HepG2 (cell line): Measurements from ENCODE around the gene HPCAL4. TPM values are rescaled to one million over a fixed set of nuclear protein-coding genes. Genes with fewer than 3 reads are reported as not detected.
A peak's percentile ranks its signal among the peaks of the same experiment; 100 is the strongest.

Experiments used
- ATAC-seq: fragments of 200-7000 bp; cut with Tn5 transposase; 3 replicates; pipeline ENCODE4 v1.9.1; 2020; ENCODE audit warnings: mild to moderate bottlenecking, moderate library complexity
- BruUV-seq: library from RNA; stranded (reverse); fragments of 400-500 nt; replicated peaks from 2 replicates; lab custom pipeline; 2021; lab: Mats Ljungman, UMichigan
- CTCF ChIA-PET: fragments of 300-600 bp; formaldehyde crosslinking; extraction: SDS; loops from one replicate; lab custom pipeline; 2021; ENCODE audit warnings: low total read pairs, inconsistent platforms, low intra/inter-chr PET ratio; lab: Yijun Ruan, JAX
- POLR2A ChIA-PET: fragments of 350-600 bp; sonication (Branson Sonifier 250); formaldehyde crosslinking; loops from one replicate; lab custom pipeline; 2020; ENCODE audit warnings: antibody characterized with exemption, inconsistent platforms; lab: Yijun Ruan, JAX
- DNase-seq: peaks from one replicate; pipeline ENCODE4 v3.0.0-alpha.2; 2015; ENCODE audit warnings: low spot score
- FAIRE-seq: peaks from 3 replicates; lab custom pipeline; 2011; peaks lifted over from hg19 to GRCh38; lab: Jason Lieb, UNC
- H2AFZ ChIP-seq: one replicate; pipeline ENCODE4 v1.6.1; 2011; ENCODE audit warnings: low read length, inconsistent platforms
- H3K27ac ChIP-seq: fragments of 300-600 bp; 3 replicates; pipeline ENCODE4 v1.8.0; 2011; ENCODE audit warnings: mixed run types, mild to moderate bottlenecking, mixed read lengths, low read length, inconsistent platforms; ENCODE audit not compliant: insufficient read depth; ENCODE audit errors: extremely low read length
- H3K27me3 ChIP-seq, 2 experiments: fragments of 200-600 bp in 1 of 2; 2 replicates in 1 of 2; 3 replicates in 1 of 2; pipeline versions ENCODE4 v1.6.0 to v1.8.0; 2011; ENCODE audit warnings: low read length in 2 of 2, mild to moderate bottlenecking in 2 of 2, moderate library complexity in 2 of 2, inconsistent platforms in 1 of 2; ENCODE audit not compliant: insufficient read depth in 2 of 2, control insufficient read depth in 1 of 2
- H3K36me3 ChIP-seq, 2 experiments: fragments of 200-600 bp in 1 of 2; replicated peaks in 1 of 2; 2 replicates in 1 of 2; 3 replicates in 1 of 2; pipeline versions ENCODE4 v1.5.1 to v1.8.0; 2011; ENCODE audit warnings: low read length in 2 of 2, inconsistent platforms in 1 of 2; ENCODE audit not compliant: insufficient read depth in 2 of 2, control insufficient read depth in 1 of 2
- H3K4me1 ChIP-seq: 2 replicates; pipeline ENCODE4 v1.5.1; 2012; ENCODE audit warnings: low read length, inconsistent platforms; ENCODE audit not compliant: insufficient read depth
- H3K4me2 ChIP-seq: 2 replicates; pipeline ENCODE4 v1.6.0; 2011; ENCODE audit warnings: low read depth, low read length, inconsistent platforms
- H3K4me3 ChIP-seq, 3 experiments: fragments of 200-600 bp in 1 of 3; sonication (generic), shearing (Covaris generic) in 1 of 3; replicated peaks in 1 of 3; 2 replicates each; pipeline ENCODE4 v1.5.1; 2011 to 2016; ENCODE audit warnings: low read length in 3 of 3, inconsistent platforms in 2 of 3, low read depth in 2 of 3, mild to moderate bottlenecking in 2 of 3, control low read depth in 1 of 3, mixed read lengths in 1 of 3; ENCODE audit not compliant: insufficient read depth in 1 of 3
- H3K79me2 ChIP-seq: one replicate; pipeline ENCODE4 v1.6.1; 2011; ENCODE audit warnings: low read length, inconsistent platforms; ENCODE audit not compliant: insufficient read depth
- H3K9ac ChIP-seq: 2 replicates; pipeline ENCODE4 v1.6.0; 2011; ENCODE audit warnings: mild to moderate bottlenecking, low read depth, low read length, inconsistent platforms; ENCODE audit not compliant: insufficient read depth
- H3K9me3 ChIP-seq: 2 replicates; pipeline ENCODE4 v1.5.1; 2012; ENCODE audit warnings: mild to moderate bottlenecking, low read length
- H4K20me1 ChIP-seq: 2 replicates; pipeline ENCODE4 v1.6.0; 2011; ENCODE audit warnings: inconsistent platforms, mild to moderate bottlenecking, low read length, moderate library complexity; ENCODE audit not compliant: insufficient read depth
- ETV6 ChIP-seq: sonication (generic); formaldehyde crosslinking; conservative IDR thresholded peaks from 2 replicates; pipeline ENCODE4 v1.4.0; 2020; ENCODE audit warnings: missing genetic modification reagents
- PHF20 ChIP-seq: sonication (generic); formaldehyde crosslinking; IDR thresholded peaks from 2 replicates; pipeline ENCODE4 v1.5.0; 2020; ENCODE audit warnings: mild to moderate bottlenecking, missing genetic modification reagents
- XRCC5 ChIP-seq: fragments of 200-400 bp; formaldehyde crosslinking; optimal IDR thresholded peaks from 2 replicates; pipeline ENCODE3; 2017; ENCODE audit warnings: mild to moderate bottlenecking, low read length
- ZFY ChIP-seq: sonication (generic); formaldehyde crosslinking; IDR thresholded peaks from 2 replicates; pipeline ENCODE4 v1.4.0; 2020; ENCODE audit warnings: missing genetic modification reagents
- ZKSCAN5 ChIP-seq: sonication (generic); formaldehyde crosslinking; IDR thresholded peaks from 2 replicates; pipeline ENCODE4 v1.5.1; 2020; ENCODE audit warnings: mild to moderate bottlenecking, missing genetic modification reagents
- ZNF441 ChIP-seq: sonication (generic); formaldehyde crosslinking; IDR thresholded peaks from 2 replicates; pipeline ENCODE4 v1.7.0; 2021; ENCODE audit warnings: missing genetic modification reagents, borderline replicate concordance
- ZNF713 ChIP-seq: sonication (generic); formaldehyde crosslinking; IDR thresholded peaks from 2 replicates; pipeline ENCODE4 v1.4.0; 2020; ENCODE audit warnings: mild to moderate bottlenecking, missing genetic modification reagents
- ZNF766 ChIP-seq: sonication (generic); formaldehyde crosslinking; IDR thresholded peaks from 2 replicates; pipeline ENCODE4 v1.5.0; 2020; ENCODE audit warnings: missing genetic modification reagents, borderline replicate concordance
- ZNF773 ChIP-seq: sonication (generic); formaldehyde crosslinking; IDR thresholded peaks from 2 replicates; pipeline ENCODE4 v1.4.0; 2020; ENCODE audit warnings: missing genetic modification reagents, borderline replicate concordance
- WGBS: methylation state at CpG from one replicate; pipeline ENCODE4 v1.1.6; 2017; ENCODE audit warnings: low lambda C conversion rate; 5-methylcytosine and 5-hydroxymethylcytosine counted together
- in situ Hi-C: cut with HindIII; loops from 2 replicates; pipeline ENCODE4 v1.10.0; 2017; ENCODE audit warnings: low pct_unique_long_range_greater_than_20kb; ENCODE audit not compliant: extremely low pct_ligation_motif_present
- intact Hi-C: fragments of 100-400 bp; cut with micrococcal nuclease; formaldehyde crosslinking; loops from one replicate; pipeline ENCODE4 v1.10.0; 2022; ENCODE audit not compliant: unreplicated experiment
- polyA plus RNA-seq, 8 experiments: library from polyadenylated mRNA; depleted of rRNA in 3 of 8; stranded (reverse) in 7 of 8; unstranded in 1 of 8; fragments of >200 nt; fragmentation: Illumina TruSeq in 4 of 8; extraction: Trizol in 4 of 8; gene quantifications; 2 replicates each; pipeline versions ENCODE4 v1.2.1 to v1.2.3, GENCODE V29; 2011 to 2016; ENCODE audit warnings: low read depth in 4 of 8, missing spikeins in 1 of 8, mixed read lengths in 1 of 8; ENCODE audit not compliant: insufficient read depth in 1 of 8
- total RNA-seq, 5 experiments: library from RNA; depleted of rRNA; stranded (reverse); fragments of >200 nt; fragmentation: Illumina TruSeq; extraction: Trizol; gene quantifications; 2 replicates each; pipeline ENCODE4 v1.2.3, GENCODE V29; 2016; ENCODE audit warnings: low read depth in 1 of 5
- TF ChIP-seq, protein P1 (sequence below): sonication (generic); formaldehyde crosslinking; IDR thresholded peaks from 2 replicates; pipeline ENCODE4 v1.4.0; 2020; ENCODE audit warnings: mild to moderate bottlenecking, missing genetic modification reagents
- TF ChIP-seq, protein P2 (sequence below): IDR thresholded peaks from 2 replicates; pipeline ENCODE4 v1.6.1; 2012; ENCODE audit warnings: low read depth, low read length, improper control_type of control experiment
- TF ChIP-seq, protein P3 (sequence below): IDR thresholded peaks from 2 replicates; pipeline ENCODE4 v1.6.1; 2018; ENCODE audit warnings: missing genetic modification reagents
- TF ChIP-seq, protein P4 (sequence below): sonication (generic); formaldehyde crosslinking; IDR thresholded peaks from 2 replicates; pipeline ENCODE4 v1.5.0; 2020; ENCODE audit warnings: mild to moderate bottlenecking, missing genetic modification reagents, moderate library complexity
- TF ChIP-seq, protein P5 (sequence below): sonication (generic); formaldehyde crosslinking; IDR thresholded peaks from 2 replicates; pipeline ENCODE4 v1.4.0; 2020; ENCODE audit warnings: missing genetic modification reagents

Gene HPCAL4
- total and polyA plus RNA-seq, 2 of the 13 experiments (the other 11 are each of a cell fraction or from before 2014, with no cell fraction given) = not detected

DNA sequence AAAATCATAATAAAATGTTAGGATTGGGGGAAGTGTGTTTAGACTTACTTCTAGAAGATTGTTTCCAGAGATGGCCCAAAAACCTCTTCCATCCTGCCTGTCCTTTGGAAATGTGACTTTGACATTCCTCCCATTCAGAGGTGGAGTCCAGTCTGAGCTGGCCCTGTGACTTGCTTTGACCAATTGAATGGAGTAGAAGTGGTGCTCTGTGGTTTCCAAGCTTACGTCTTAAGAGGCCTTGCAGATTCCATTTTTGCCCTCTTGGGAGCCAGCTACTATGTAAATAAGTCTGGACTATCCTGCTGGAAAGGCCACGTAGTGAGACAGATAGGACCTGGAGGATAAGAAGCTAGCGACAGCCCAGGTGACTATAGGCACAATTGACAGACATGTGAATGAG is 18.0 kb downstream of the HPCAL4 start (continued):
- no peak for TF ChIP-seq ZFY

DNA sequence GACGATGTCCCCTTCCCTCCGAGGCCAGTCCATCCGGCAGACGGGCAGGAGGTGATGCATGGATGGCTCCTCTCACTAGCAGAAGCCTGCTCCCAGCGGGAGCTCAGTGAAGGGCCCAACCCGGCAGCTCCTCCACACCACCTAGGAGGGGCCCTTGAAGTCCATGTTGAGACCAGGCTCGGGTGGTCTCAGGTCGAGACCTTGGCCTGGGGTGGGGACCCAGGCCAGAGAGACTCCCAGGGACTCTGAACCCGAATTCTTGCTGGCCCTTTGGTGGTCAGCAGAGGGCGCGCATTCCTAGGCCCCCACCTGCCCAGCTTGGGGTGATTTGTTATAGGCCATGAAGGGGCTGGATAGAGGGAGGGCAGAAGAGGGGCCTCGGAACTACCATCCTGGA is 18.7 kb downstream of the HPCAL4 start:
- intact Hi-C loops = loop anchor here (5.0 kb wide), 1 partner anchor 50 kb away; no protein-coding TSS in a partner anchor
- H3K4me3 ChIP-seq = no peak overlapping the region
- no peak overlapping the region for H3K9ac ChIP-seq
- peak; percentile 72 for TF ChIP-seq XRCC5
- TF ChIP-seq ZKSCAN5 (CRISPR knock-in tag) = no peak
- TF ChIP-seq, protein P1, sequence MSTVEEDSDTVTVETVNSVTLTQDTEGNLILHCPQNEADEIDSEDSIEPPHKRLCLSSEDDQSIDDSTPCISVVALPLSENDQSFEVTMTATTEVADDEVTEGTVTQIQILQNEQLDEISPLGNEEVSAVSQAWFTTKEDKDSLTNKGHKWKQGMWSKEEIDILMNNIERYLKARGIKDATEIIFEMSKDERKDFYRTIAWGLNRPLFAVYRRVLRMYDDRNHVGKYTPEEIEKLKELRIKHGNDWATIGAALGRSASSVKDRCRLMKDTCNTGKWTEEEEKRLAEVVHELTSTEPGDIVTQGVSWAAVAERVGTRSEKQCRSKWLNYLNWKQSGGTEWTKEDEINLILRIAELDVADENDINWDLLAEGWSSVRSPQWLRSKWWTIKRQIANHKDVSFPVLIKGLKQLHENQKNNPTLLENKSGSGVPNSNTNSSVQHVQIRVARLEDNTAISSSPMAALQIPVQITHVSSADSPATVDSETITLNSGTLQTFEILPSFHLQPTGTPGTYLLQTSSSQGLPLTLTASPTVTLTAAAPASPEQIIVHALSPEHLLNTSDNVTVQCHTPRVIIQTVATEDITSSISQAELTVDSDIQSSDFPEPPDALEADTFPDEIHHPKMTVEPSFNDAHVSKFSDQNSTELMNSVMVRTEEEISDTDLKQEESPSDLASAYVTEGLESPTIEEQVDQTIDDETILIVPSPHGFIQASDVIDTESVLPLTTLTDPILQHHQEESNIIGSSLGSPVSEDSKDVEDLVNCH = no peak
- no peak for TF ChIP-seq ETV6 (CRISPR knock-in tag)
- TF ChIP-seq, protein P2, sequence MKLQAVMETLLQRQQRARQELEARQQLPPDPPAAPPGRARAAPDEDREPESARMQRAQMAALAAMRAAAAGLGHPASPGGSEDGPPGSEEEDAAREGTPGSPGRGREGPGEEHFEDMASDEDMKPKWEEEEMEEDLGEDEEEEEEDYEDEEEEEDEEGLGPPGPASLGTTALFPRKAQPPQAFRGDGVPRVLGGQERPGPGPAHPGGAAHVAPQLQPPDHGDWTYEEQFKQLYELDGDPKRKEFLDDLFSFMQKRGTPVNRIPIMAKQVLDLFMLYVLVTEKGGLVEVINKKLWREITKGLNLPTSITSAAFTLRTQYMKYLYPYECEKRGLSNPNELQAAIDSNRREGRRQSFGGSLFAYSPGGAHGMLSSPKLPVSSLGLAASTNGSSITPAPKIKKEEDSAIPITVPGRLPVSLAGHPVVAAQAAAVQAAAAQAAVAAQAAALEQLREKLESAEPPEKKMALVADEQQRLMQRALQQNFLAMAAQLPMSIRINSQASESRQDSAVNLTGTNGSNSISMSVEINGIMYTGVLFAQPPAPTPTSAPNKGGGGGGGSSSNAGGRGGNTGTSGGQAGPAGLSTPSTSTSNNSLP = no peak
- TF ChIP-seq, protein P3, sequence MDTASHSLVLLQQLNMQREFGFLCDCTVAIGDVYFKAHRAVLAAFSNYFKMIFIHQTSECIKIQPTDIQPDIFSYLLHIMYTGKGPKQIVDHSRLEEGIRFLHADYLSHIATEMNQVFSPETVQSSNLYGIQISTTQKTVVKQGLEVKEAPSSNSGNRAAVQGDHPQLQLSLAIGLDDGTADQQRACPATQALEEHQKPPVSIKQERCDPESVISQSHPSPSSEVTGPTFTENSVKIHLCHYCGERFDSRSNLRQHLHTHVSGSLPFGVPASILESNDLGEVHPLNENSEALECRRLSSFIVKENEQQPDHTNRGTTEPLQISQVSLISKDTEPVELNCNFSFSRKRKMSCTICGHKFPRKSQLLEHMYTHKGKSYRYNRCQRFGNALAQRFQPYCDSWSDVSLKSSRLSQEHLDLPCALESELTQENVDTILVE = no peak
- no peak for TF ChIP-seq ZNF766
- TF ChIP-seq, protein P4, sequence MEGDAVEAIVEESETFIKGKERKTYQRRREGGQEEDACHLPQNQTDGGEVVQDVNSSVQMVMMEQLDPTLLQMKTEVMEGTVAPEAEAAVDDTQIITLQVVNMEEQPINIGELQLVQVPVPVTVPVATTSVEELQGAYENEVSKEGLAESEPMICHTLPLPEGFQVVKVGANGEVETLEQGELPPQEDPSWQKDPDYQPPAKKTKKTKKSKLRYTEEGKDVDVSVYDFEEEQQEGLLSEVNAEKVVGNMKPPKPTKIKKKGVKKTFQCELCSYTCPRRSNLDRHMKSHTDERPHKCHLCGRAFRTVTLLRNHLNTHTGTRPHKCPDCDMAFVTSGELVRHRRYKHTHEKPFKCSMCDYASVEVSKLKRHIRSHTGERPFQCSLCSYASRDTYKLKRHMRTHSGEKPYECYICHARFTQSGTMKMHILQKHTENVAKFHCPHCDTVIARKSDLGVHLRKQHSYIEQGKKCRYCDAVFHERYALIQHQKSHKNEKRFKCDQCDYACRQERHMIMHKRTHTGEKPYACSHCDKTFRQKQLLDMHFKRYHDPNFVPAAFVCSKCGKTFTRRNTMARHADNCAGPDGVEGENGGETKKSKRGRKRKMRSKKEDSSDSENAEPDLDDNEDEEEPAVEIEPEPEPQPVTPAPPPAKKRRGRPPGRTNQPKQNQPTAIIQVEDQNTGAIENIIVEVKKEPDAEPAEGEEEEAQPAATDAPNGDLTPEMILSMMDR (CRISPR knock-in tag) = peak; percentile 67
- no peak for TF ChIP-seq ZNF441 (CRISPR knock-in tag)
- TF ChIP-seq PHF20 = no peak
- no peak for TF ChIP-seq ZNF713
- TF ChIP-seq, protein P5, sequence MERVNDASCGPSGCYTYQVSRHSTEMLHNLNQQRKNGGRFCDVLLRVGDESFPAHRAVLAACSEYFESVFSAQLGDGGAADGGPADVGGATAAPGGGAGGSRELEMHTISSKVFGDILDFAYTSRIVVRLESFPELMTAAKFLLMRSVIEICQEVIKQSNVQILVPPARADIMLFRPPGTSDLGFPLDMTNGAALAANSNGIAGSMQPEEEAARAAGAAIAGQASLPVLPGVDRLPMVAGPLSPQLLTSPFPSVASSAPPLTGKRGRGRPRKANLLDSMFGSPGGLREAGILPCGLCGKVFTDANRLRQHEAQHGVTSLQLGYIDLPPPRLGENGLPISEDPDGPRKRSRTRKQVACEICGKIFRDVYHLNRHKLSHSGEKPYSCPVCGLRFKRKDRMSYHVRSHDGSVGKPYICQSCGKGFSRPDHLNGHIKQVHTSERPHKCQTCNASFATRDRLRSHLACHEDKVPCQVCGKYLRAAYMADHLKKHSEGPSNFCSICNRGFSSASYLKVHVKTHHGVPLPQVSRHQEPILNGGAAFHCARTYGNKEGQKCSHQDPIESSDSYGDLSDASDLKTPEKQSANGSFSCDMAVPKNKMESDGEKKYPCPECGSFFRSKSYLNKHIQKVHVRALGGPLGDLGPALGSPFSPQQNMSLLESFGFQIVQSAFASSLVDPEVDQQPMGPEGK (CRISPR knock-in tag) = peak; percentile 56
- TF ChIP-seq ZNF773 (CRISPR knock-in tag) = no peak

More for the DNA sequence above, 18.7 kb downstream of the HPCAL4 start:
- POLR2A ChIA-PET = no interaction called here
- H3K4me2 ChIP-seq = peak overlapping the region; percentile 32; the same call in 1 of the 2 replicates
- H3K4me1 ChIP-seq = peaks cover 8% of the 10 kb centered on the region; the same call in 1 of the 2 replicates
- CTCF ChIA-PET = interaction anchor here (1.1 to 1.7 kb wide), 3 partner anchors 46 to 127 kb away, joined by 3 to 8 read pairs (median 3); no protein-coding TSS in a partner anchor
- in situ Hi-C loops = no loop called here
- no TSS peak for BruUV-seq
- 0% methylated on average over 4 of the region's 12 CpGs for WGBS
- FAIRE-seq (no peak), DNase-seq (no peak), ATAC-seq (peak; percentile 70)
- no peaks in the 10 kb centered on the region for H4K20me1 ChIP-seq
- H3K36me3 ChIP-seq = no peaks in the 10 kb centered on the region
- H3K9me3 ChIP-seq = no peaks in the 10 kb centered on the region
- no peak overlapping the region for H3K27ac ChIP-seq
- H3K79me2 ChIP-seq = no peaks in the 10 kb centered on the region
- peaks cover 5 to 52% of the 10 kb centered on the region in 2 experiments; a peak in 4 of 5 replicates for H3K27me3 ChIP-seq
- no peak overlapping the region for H2AFZ ChIP-seq
